ENCODE measurements around the gene POLR3F.

Gene POLR3F

DNA sequence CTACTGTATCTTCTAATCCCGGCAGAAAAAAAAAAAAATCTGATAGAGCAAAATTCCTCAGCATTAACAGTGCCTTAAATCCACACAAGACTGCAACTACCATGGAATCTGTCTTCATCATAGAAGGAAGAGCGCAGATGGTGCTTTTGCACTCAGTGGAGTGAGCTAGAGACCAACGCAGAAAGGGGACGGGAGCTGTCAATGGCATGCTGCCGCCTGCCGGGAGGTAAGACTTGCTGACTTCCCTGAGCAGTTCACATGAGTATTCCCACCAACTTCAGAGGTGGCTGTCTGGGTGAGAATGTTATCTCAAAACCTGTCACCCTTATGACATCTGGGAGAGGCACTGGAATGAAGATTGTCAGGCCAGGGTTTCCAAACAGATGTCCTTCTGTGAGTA lies 36.0 kb upstream of the POLR3F start (continued):
- TF ChIP-seq, protein P1, sequence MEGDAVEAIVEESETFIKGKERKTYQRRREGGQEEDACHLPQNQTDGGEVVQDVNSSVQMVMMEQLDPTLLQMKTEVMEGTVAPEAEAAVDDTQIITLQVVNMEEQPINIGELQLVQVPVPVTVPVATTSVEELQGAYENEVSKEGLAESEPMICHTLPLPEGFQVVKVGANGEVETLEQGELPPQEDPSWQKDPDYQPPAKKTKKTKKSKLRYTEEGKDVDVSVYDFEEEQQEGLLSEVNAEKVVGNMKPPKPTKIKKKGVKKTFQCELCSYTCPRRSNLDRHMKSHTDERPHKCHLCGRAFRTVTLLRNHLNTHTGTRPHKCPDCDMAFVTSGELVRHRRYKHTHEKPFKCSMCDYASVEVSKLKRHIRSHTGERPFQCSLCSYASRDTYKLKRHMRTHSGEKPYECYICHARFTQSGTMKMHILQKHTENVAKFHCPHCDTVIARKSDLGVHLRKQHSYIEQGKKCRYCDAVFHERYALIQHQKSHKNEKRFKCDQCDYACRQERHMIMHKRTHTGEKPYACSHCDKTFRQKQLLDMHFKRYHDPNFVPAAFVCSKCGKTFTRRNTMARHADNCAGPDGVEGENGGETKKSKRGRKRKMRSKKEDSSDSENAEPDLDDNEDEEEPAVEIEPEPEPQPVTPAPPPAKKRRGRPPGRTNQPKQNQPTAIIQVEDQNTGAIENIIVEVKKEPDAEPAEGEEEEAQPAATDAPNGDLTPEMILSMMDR (tag by site-specific recombination; IDR thresholded peaks at IDR 0.05), result peak; percentile 73
- TF ChIP-seq OSR2 (tag by site-specific recombination; IDR thresholded peaks at IDR 0.05) (peak; percentile 57), ZSCAN16 (tag by site-specific recombination; IDR thresholded peaks at IDR 0.05) (no peak), EGR2 (tag by site-specific recombination; IDR thresholded peaks at IDR 0.05; ENCODE audit: low read depth) (no peak), KLF16 (tag by site-specific recombination; IDR thresholded peaks at IDR 0.05) (no peak), ZNF555 (tag by site-specific recombination; conservative IDR thresholded peaks at IDR 0.05) (no peak), ZEB2 (tag by site-specific recombination; IDR thresholded peaks at IDR 0.05) (no peak), BCL11A (tag by site-specific recombination; IDR thresholded peaks at IDR 0.05; ENCODE audit: low read depth) (no peak), ZNF585B (tag by site-specific recombination; IDR thresholded peaks at IDR 0.05) (no peak), GLIS1 (tag by site-specific recombination; IDR thresholded peaks at IDR 0.05) (peak; percentile 91), ZNF48 (tag by site-specific recombination; IDR thresholded peaks at IDR 0.05) (no peak), ZNF175 (tag by site-specific recombination; IDR thresholded peaks at IDR 0.05) (no peak), ZNF169 (tag by site-specific recombination; IDR thresholded peaks at IDR 0.05) (no peak)
- TF ChIP-seq, protein P2, sequence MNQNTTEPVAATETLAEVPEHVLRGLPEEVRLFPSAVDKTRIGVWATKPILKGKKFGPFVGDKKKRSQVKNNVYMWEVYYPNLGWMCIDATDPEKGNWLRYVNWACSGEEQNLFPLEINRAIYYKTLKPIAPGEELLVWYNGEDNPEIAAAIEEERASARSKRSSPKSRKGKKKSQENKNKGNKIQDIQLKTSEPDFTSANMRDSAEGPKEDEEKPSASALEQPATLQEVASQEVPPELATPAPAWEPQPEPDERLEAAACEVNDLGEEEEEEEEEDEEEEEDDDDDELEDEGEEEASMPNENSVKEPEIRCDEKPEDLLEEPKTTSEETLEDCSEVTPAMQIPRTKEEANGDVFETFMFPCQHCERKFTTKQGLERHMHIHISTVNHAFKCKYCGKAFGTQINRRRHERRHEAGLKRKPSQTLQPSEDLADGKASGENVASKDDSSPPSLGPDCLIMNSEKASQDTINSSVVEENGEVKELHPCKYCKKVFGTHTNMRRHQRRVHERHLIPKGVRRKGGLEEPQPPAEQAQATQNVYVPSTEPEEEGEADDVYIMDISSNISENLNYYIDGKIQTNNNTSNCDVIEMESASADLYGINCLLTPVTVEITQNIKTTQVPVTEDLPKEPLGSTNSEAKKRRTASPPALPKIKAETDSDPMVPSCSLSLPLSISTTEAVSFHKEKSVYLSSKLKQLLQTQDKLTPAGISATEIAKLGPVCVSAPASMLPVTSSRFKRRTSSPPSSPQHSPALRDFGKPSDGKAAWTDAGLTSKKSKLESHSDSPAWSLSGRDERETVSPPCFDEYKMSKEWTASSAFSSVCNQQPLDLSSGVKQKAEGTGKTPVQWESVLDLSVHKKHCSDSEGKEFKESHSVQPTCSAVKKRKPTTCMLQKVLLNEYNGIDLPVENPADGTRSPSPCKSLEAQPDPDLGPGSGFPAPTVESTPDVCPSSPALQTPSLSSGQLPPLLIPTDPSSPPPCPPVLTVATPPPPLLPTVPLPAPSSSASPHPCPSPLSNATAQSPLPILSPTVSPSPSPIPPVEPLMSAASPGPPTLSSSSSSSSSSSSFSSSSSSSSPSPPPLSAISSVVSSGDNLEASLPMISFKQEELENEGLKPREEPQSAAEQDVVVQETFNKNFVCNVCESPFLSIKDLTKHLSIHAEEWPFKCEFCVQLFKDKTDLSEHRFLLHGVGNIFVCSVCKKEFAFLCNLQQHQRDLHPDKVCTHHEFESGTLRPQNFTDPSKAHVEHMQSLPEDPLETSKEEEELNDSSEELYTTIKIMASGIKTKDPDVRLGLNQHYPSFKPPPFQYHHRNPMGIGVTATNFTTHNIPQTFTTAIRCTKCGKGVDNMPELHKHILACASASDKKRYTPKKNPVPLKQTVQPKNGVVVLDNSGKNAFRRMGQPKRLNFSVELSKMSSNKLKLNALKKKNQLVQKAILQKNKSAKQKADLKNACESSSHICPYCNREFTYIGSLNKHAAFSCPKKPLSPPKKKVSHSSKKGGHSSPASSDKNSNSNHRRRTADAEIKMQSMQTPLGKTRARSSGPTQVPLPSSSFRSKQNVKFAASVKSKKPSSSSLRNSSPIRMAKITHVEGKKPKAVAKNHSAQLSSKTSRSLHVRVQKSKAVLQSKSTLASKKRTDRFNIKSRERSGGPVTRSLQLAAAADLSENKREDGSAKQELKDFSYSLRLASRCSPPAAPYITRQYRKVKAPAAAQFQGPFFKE (tag by site-specific recombination; IDR thresholded peaks at IDR 0.05; ENCODE audit: borderline replicate concordance), result no peak

DNA sequence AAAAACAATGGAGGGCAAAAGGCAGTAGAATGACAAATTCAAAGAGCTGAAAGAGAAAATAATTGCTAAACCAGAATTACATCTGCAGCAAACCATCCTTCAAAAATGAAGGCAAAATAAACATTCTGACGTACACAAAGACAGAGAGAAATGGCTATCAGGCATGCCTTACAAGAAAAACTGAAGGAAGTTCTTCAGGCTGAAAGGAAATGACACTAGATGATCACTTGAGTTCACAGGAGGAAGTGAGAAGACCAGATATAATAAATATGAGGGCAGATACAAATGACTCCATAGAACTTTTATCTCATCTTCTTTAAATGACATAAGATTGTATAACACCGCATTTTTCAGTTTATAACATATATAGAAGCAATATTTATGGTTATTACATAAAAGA lies 30.3 kb upstream of the POLR3F start:
- H3K27ac ChIP-seq (ENCODE audit: extremely low read depth, low read depth, low read length), result no peak overlapping the region
- no peaks in the 10 kb centered on the region for H3K36me3 ChIP-seq (ENCODE audit: control insufficient read depth in 2 of 2, insufficient read depth in 1 of 2, low read length in 2 of 2)
- no peaks in the 10 kb centered on the region for H3K4me1 ChIP-seq (ENCODE audit: control insufficient read depth, insufficient read depth, low read length)
- ChIA-PET CTCF (no interaction called here), POLR2A (interaction anchor here (1.7 kb wide), 1 partner anchor 30 kb away, joined by 5 read pairs; the partner anchor contains the start of genes DZANK1 and POLR3F)
- no peaks in the 10 kb centered on the region for H3K9me3 ChIP-seq (ENCODE audit: control insufficient read depth, insufficient read depth, low read depth, low read length)
- H3K4me3 ChIP-seq (ENCODE audit: low read depth, low read length), result no peak overlapping the region
- no peak for TF ChIP-seq ZNF48 (tag by site-specific recombination; IDR thresholded peaks at IDR 0.05)
- TF ChIP-seq KLF9 (tag by site-specific recombination; IDR thresholded peaks at IDR 0.05; ENCODE audit: low read depth), result no peak
- TF ChIP-seq ZNF558 (tag by site-specific recombination; IDR thresholded peaks at IDR 0.05), result no peak
- no peak for TF ChIP-seq ZNF175 (tag by site-specific recombination; IDR thresholded peaks at IDR 0.05)
- TF ChIP-seq, protein P3, sequence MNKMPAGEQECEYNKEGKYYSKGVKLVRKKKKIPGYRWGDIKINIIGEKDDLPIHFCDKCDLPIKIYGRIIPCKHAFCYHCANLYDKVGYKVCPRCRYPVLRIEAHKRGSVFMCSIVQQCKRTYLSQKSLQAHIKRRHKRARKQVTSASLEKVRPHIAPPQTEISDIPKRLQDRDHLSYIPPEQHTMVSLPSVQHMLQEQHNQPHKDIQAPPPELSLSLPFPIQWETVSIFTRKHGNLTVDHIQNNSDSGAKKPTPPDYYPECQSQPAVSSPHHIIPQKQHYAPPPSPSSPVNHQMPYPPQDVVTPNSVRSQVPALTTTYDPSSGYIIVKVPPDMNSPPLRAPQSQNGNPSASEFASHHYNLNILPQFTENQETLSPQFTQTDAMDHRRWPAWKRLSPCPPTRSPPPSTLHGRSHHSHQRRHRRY (tag by site-specific recombination; IDR thresholded peaks at IDR 0.05), result no peak
- TF ChIP-seq ZNF677 (tag by site-specific recombination; IDR thresholded peaks at IDR 0.05), result no peak
- TF ChIP-seq ZNF664 (tag by site-specific recombination; IDR thresholded peaks at IDR 0.05), result no peak
- no peak for TF ChIP-seq ZNF302 (tag by site-specific recombination; IDR thresholded peaks at IDR 0.05; ENCODE audit: low read depth)
- TF ChIP-seq ZNF24 (tag by site-specific recombination; IDR thresholded peaks at IDR 0.05), result no peak
- no peak for TF ChIP-seq BCL11B (tag by site-specific recombination; IDR thresholded peaks at IDR 0.05; ENCODE audit: low read depth)
- TF ChIP-seq, protein P4, sequence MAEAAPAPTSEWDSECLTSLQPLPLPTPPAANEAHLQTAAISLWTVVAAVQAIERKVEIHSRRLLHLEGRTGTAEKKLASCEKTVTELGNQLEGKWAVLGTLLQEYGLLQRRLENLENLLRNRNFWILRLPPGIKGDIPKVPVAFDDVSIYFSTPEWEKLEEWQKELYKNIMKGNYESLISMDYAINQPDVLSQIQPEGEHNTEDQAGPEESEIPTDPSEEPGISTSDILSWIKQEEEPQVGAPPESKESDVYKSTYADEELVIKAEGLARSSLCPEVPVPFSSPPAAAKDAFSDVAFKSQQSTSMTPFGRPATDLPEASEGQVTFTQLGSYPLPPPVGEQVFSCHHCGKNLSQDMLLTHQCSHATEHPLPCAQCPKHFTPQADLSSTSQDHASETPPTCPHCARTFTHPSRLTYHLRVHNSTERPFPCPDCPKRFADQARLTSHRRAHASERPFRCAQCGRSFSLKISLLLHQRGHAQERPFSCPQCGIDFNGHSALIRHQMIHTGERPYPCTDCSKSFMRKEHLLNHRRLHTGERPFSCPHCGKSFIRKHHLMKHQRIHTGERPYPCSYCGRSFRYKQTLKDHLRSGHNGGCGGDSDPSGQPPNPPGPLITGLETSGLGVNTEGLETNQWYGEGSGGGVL (tag by site-specific recombination; IDR thresholded peaks at IDR 0.05), result no peak
